ENCODE measurements around the gene VWF.

DNA sequence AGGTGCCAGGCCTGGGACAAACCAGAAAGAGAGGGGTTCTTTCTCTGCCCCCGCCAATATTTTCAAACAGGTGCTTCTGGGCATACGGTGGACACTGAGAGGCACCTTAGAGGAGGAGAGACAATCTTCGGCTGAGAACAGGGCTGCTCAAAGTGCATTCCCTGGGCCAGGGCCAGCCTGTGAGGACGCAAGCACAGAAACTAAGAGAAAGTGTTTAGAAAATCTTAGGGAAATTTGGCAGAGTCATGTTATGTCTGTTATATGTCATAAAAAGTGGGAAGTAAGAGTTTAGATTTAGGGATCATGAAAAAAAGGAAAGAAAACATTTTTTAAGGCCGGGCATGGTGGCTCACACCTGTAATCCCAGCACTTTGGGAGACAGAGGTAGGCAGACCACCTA, 83.7 kb downstream of the VWF start:
- TF ChIP-seq CTCF (conservative IDR thresholded peaks at IDR 0.05; ENCODE audit: low read depth in 2 of 2) = no peak
- TF ChIP-seq POLR2AphosphoS5 (IDR thresholded peaks at IDR 0.05; ENCODE audit: low read depth) = no peak
- no peak for TF ChIP-seq EZH2 (IDR thresholded peaks at IDR 0.05; ENCODE audit: low read depth, unreplicated experiment)
- no peak for TF ChIP-seq ZNF114 (CRISPR knock-in tag; IDR thresholded peaks at IDR 0.05)
- TF ChIP-seq, protein P1, sequence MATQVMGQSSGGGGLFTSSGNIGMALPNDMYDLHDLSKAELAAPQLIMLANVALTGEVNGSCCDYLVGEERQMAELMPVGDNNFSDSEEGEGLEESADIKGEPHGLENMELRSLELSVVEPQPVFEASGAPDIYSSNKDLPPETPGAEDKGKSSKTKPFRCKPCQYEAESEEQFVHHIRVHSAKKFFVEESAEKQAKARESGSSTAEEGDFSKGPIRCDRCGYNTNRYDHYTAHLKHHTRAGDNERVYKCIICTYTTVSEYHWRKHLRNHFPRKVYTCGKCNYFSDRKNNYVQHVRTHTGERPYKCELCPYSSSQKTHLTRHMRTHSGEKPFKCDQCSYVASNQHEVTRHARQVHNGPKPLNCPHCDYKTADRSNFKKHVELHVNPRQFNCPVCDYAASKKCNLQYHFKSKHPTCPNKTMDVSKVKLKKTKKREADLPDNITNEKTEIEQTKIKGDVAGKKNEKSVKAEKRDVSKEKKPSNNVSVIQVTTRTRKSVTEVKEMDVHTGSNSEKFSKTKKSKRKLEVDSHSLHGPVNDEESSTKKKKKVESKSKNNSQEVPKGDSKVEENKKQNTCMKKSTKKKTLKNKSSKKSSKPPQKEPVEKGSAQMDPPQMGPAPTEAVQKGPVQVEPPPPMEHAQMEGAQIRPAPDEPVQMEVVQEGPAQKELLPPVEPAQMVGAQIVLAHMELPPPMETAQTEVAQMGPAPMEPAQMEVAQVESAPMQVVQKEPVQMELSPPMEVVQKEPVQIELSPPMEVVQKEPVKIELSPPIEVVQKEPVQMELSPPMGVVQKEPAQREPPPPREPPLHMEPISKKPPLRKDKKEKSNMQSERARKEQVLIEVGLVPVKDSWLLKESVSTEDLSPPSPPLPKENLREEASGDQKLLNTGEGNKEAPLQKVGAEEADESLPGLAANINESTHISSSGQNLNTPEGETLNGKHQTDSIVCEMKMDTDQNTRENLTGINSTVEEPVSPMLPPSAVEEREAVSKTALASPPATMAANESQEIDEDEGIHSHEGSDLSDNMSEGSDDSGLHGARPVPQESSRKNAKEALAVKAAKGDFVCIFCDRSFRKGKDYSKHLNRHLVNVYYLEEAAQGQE (IDR thresholded peaks at IDR 0.05; ENCODE audit: unreplicated experiment) = no peak
- TF ChIP-seq, protein P2, sequence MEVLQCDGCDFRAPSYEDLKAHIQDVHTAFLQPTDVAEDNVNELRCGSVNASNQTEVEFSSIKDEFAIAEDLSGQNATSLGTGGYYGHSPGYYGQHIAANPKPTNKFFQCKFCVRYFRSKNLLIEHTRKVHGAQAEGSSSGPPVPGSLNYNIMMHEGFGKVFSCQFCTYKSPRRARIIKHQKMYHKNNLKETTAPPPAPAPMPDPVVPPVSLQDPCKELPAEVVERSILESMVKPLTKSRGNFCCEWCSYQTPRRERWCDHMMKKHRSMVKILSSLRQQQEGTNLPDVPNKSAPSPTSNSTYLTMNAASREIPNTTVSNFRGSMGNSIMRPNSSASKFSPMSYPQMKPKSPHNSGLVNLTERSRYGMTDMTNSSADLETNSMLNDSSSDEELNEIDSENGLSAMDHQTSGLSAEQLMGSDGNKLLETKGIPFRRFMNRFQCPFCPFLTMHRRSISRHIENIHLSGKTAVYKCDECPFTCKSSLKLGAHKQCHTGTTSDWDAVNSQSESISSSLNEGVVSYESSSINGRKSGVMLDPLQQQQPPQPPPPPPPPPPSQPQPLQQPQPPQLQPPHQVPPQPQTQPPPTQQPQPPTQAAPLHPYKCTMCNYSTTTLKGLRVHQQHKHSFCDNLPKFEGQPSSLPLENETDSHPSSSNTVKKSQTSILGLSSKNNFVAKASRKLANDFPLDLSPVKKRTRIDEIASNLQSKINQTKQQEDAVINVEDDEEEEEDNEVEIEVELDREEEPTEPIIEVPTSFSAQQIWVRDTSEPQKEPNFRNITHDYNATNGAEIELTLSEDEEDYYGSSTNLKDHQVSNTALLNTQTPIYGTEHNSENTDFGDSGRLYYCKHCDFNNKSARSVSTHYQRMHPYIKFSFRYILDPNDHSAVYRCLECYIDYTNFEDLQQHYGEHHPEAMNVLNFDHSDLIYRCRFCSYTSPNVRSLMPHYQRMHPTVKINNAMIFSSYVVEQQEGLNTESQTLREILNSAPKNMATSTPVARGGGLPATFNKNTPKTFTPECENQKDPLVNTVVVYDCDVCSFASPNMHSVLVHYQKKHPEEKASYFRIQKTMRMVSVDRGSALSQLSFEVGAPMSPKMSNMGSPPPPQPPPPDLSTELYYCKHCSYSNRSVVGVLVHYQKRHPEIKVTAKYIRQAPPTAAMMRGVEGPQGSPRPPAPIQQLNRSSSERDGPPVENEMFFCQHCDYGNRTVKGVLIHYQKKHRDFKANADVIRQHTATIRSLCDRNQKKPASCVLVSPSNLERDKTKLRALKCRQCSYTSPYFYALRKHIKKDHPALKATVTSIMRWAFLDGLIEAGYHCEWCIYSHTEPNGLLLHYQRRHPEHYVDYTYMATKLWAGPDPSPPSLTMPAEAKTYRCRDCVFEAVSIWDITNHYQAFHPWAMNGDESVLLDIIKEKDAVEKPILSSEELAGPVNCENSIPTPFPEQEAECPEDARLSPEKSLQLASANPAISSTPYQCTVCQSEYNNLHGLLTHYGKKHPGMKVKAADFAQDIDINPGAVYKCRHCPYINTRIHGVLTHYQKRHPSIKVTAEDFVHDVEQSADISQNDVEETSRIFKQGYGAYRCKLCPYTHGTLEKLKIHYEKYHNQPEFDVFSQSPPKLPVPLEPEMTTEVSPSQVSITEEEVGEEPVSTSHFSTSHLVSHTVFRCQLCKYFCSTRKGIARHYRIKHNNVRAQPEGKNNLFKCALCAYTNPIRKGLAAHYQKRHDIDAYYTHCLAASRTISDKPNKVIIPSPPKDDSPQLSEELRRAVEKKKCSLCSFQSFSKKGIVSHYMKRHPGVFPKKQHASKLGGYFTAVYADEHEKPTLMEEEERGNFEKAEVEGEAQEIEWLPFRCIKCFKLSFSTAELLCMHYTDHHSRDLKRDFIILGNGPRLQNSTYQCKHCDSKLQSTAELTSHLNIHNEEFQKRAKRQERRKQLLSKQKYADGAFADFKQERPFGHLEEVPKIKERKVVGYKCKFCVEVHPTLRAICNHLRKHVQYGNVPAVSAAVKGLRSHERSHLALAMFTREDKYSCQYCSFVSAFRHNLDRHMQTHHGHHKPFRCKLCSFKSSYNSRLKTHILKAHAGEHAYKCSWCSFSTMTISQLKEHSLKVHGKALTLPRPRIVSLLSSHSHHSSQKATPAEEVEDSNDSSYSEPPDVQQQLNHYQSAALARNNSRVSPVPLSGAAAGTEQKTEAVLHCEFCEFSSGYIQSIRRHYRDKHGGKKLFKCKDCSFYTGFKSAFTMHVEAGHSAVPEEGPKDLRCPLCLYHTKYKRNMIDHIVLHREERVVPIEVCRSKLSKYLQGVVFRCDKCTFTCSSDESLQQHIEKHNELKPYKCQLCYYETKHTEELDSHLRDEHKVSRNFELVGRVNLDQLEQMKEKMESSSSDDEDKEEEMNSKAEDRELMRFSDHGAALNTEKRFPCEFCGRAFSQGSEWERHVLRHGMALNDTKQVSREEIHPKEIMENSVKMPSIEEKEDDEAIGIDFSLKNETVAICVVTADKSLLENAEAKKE (CRISPR knock-in tag; IDR thresholded peaks at IDR 0.05) = no peak
- TF ChIP-seq EZH2phosphoT487 (IDR thresholded peaks at IDR 0.05; ENCODE audit: unreplicated experiment) = no peak
- TF ChIP-seq NANOG (IDR thresholded peaks at IDR 0.05; ENCODE audit: borderline replicate concordance) = no peak
- no peak for TF ChIP-seq JUNB (IDR thresholded peaks at IDR 0.05; ENCODE audit: unreplicated experiment)
- TF ChIP-seq, protein P3, sequence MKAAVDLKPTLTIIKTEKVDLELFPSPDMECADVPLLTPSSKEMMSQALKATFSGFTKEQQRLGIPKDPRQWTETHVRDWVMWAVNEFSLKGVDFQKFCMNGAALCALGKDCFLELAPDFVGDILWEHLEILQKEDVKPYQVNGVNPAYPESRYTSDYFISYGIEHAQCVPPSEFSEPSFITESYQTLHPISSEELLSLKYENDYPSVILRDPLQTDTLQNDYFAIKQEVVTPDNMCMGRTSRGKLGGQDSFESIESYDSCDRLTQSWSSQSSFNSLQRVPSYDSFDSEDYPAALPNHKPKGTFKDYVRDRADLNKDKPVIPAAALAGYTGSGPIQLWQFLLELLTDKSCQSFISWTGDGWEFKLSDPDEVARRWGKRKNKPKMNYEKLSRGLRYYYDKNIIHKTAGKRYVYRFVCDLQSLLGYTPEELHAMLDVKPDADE (IDR thresholded peaks at IDR 0.05) = no peak
- TF ChIP-seq ZNF331 (CRISPR knock-in tag; IDR thresholded peaks at IDR 0.05; ENCODE audit: low read depth) = no peak
